Stimulated activated effector memory CD8-positive, alpha-beta T cell treated with anti-CD3 and anti-CD28 coated beads, Interleukin-12 subunit alpha, Interleukin-12 subunit beta, amount 100 ng/mL, for 72 hours (primary cell): Measurements from ENCODE around the gene CTNNA2.

Experiments
- ATAC-seq: fragments of 150-1000 bp; cut with Tn5 transposase; 2 replicates; pipeline ENCODE4 v1.10.0; 2021
- DNase-seq, 2 donors: peaks; one replicate each; pipeline ENCODE4 v3.0.0; 2021 to 2022; ENCODE audit warnings: low spot score in 2 of 2
- H3K27ac Mint-ChIP-seq: one replicate; pipeline ENCODE4 v1.8.0; 2022; ENCODE audit warnings: mild to moderate bottlenecking, mixed read lengths
- H3K36me3 Mint-ChIP-seq: one replicate; pipeline ENCODE4 v1.8.0; 2022; ENCODE audit warnings: mild to moderate bottlenecking, mixed read lengths
- H3K4me1 Mint-ChIP-seq: one replicate; pipeline ENCODE4 v1.8.0; 2022; ENCODE audit warnings: mixed read lengths
- H3K4me3 Mint-ChIP-seq: one replicate; pipeline ENCODE4 v1.8.0; 2022; ENCODE audit warnings: mild to moderate bottlenecking, mixed read lengths
- H3K9me3 Mint-ChIP-seq: one replicate; pipeline ENCODE4 v1.8.0; 2022; ENCODE audit warnings: mixed read lengths

CTNNA2 gene

GRCh38 chr2:80476535-80477117 is 963.8 kb downstream of the CTNNA2 start:
- H3K27ac Mint-ChIP-seq: no peak overlapping the region
- ATAC-seq: no peak
- H3K4me1 Mint-ChIP-seq: no peaks in the 10 kb centered on the region
- DNase-seq: no peak
- no peak overlapping the region for H3K4me3 Mint-ChIP-seq
- H3K36me3 Mint-ChIP-seq: no peaks in the 10 kb centered on the region
- no peaks in the 10 kb centered on the region for H3K9me3 Mint-ChIP-seq

GRCh38 chr2:80482276-80482675 is 969.4 kb downstream of the CTNNA2 start:
- Mint-ChIP-seq H3K4me3 (no peak overlapping the region), H3K9me3 (peaks cover 11% of the 10 kb centered on the region), H3K4me1 (no peaks in the 10 kb centered on the region), H3K36me3 (no peaks in the 10 kb centered on the region), H3K27ac (no peak overlapping the region)
- ATAC-seq (no peak), DNase-seq (no peak)

- ATAC-seq (no peak), DNase-seq (no peak)
- Mint-ChIP-seq H3K36me3 (no peaks in the 10 kb centered on the region), H3K27ac (no peak overlapping the region), H3K9me3 (peaks cover 14% of the 10 kb centered on the region), H3K4me3 (no peak overlapping the region), H3K4me1 (no peaks in the 10 kb centered on the region)
Measured at GRCh38 chr2:80489717-80490116, 976.9 kb downstream of the CTNNA2 start.

GRCh38 chr2:80490964-80491363 is 978.1 kb downstream of the CTNNA2 start:
- no peak for ATAC-seq
- Mint-ChIP-seq H3K27ac (no peak overlapping the region), H3K9me3 (peaks cover 18% of the 10 kb centered on the region), H3K4me3 (no peak overlapping the region), H3K4me1 (no peaks in the 10 kb centered on the region), H3K36me3 (no peaks in the 10 kb centered on the region)
- no peak for DNase-seq

GRCh38 chr2:80496346-80496745 is 983.5 kb downstream of the CTNNA2 start:
- no peak for ATAC-seq
- Mint-ChIP-seq H3K4me3 (no peak overlapping the region), H3K9me3 (peaks cover 23% of the 10 kb centered on the region), H3K27ac (no peak overlapping the region), H3K36me3 (no peaks in the 10 kb centered on the region), H3K4me1 (no peaks in the 10 kb centered on the region)
- DNase-seq: no peak

- Mint-ChIP-seq H3K4me3 (no peak overlapping the region), H3K9me3 (peaks cover 24% of the 10 kb centered on the region), H3K4me1 (no peaks in the 10 kb centered on the region), H3K27ac (no peak overlapping the region), H3K36me3 (no peaks in the 10 kb centered on the region)
- no peak for DNase-seq
- ATAC-seq: no peak
Measured at GRCh38 chr2:80496775-80497174, 983.9 kb downstream of the CTNNA2 start.

- Mint-ChIP-seq H3K4me1 (no peaks in the 10 kb centered on the region), H3K36me3 (no peaks in the 10 kb centered on the region), H3K27ac (no peak overlapping the region), H3K4me3 (no peak overlapping the region), H3K9me3 (peaks cover 22% of the 10 kb centered on the region)
- no peak for ATAC-seq
- DNase-seq: no peak
Measured at GRCh38 chr2:80499095-80499494, 986.2 kb downstream of the CTNNA2 start.

- DNase-seq: no peak
- H3K4me1 Mint-ChIP-seq: no peaks in the 10 kb centered on the region
- H3K27ac Mint-ChIP-seq: no peak overlapping the region
- no peak for ATAC-seq
- H3K4me3 Mint-ChIP-seq: no peak overlapping the region
- H3K36me3 Mint-ChIP-seq: no peaks in the 10 kb centered on the region
- peaks cover 22% of the 10 kb centered on the region for H3K9me3 Mint-ChIP-seq
Measured at GRCh38 chr2:80501874-80502624, 989.2 kb downstream of the CTNNA2 start.

GRCh38 chr2:80506563-80506962 is 993.7 kb downstream of the CTNNA2 start:
- Mint-ChIP-seq H3K36me3 (no peaks in the 10 kb centered on the region), H3K4me3 (no peak overlapping the region), H3K9me3 (peaks cover 21% of the 10 kb centered on the region), H3K4me1 (no peaks in the 10 kb centered on the region), H3K27ac (no peak overlapping the region)
- no peak for DNase-seq
- ATAC-seq: no peak

GRCh38 chr2:80510716-80511115 is 997.9 kb downstream of the CTNNA2 start:
- Mint-ChIP-seq H3K27ac (no peak overlapping the region), H3K4me3 (no peak overlapping the region), H3K9me3 (peaks cover 24% of the 10 kb centered on the region), H3K4me1 (no peaks in the 10 kb centered on the region), H3K36me3 (no peaks in the 10 kb centered on the region)
- DNase-seq (no peak), ATAC-seq (no peak)

GRCh38 chr2:80515964-80516363 is 1003.1 kb downstream of the CTNNA2 start:
- Mint-ChIP-seq H3K4me1 (no peaks in the 10 kb centered on the region), H3K36me3 (no peaks in the 10 kb centered on the region), H3K27ac (no peak overlapping the region), H3K9me3 (peaks cover 25% of the 10 kb centered on the region), H3K4me3 (no peak overlapping the region)
- DNase-seq (no peak), ATAC-seq (no peak)

GRCh38 chr2:80517316-80517715 is 1004.5 kb downstream of the CTNNA2 start:
- Mint-ChIP-seq H3K36me3 (no peaks in the 10 kb centered on the region), H3K4me1 (no peaks in the 10 kb centered on the region), H3K27ac (no peak overlapping the region), H3K4me3 (no peak overlapping the region), H3K9me3 (peaks cover 25% of the 10 kb centered on the region)
- DNase-seq (no peak), ATAC-seq (no peak)

GRCh38 chr2:80519121-80519643 is 1006.3 kb downstream of the CTNNA2 start:
- Mint-ChIP-seq H3K27ac (no peak overlapping the region), H3K9me3 (peaks cover 14% of the 10 kb centered on the region), H3K4me3 (no peak overlapping the region), H3K36me3 (no peaks in the 10 kb centered on the region), H3K4me1 (no peaks in the 10 kb centered on the region)
- no peak for DNase-seq
- ATAC-seq: no peak

- H3K27ac Mint-ChIP-seq: no peak overlapping the region
- peaks cover 14% of the 10 kb centered on the region for H3K9me3 Mint-ChIP-seq
Measured at GRCh38 chr2:80519699-80520291, 1006.9 kb downstream of the CTNNA2 start.

GRCh38 chr2:80525152-80525551 is 1012.3 kb downstream of the CTNNA2 start:
- Mint-ChIP-seq H3K9me3 (peaks cover 6% of the 10 kb centered on the region), H3K27ac (no peak overlapping the region), H3K36me3 (no peaks in the 10 kb centered on the region), H3K4me3 (no peak overlapping the region), H3K4me1 (no peaks in the 10 kb centered on the region)
- no peak for ATAC-seq
- DNase-seq: no peak

More at GRCh38 chr2:80519699-80520291, 1006.9 kb downstream of the CTNNA2 start:
- Mint-ChIP-seq H3K36me3 (no peaks in the 10 kb centered on the region), H3K4me3 (no peak overlapping the region), H3K4me1 (no peaks in the 10 kb centered on the region)
- no peak for ATAC-seq
- DNase-seq: no peak

GRCh38 chr2:80527119-80527518 is 1014.3 kb downstream of the CTNNA2 start:
- Mint-ChIP-seq H3K27ac (no peak overlapping the region), H3K4me1 (no peaks in the 10 kb centered on the region), H3K9me3 (peaks cover 13% of the 10 kb centered on the region), H3K4me3 (no peak overlapping the region), H3K36me3 (no peaks in the 10 kb centered on the region)
- no peak for ATAC-seq
- no peak for DNase-seq
